Breast epithelium (tissue), 4 donors: ENCODE measurements around the gene HPD. TPM values are rescaled to one million over a fixed set of nuclear protein-coding genes. Genes with fewer than 3 reads are reported as not detected.

ENCODE experiments used
- DNase-seq, 2 donors: peaks; one replicate each; pipeline ENCODE4 v3.0.0-alpha.2; 2019; ENCODE audit warnings: low spot score in 2 of 2
- H3K27ac ChIP-seq, 2 donors: fragments of 200-600 bp; sonication (generic) in 1 of 2; one replicate each; pipeline ENCODE4 v1.5.1; 2016 to 2019; ENCODE audit warnings: mild to moderate bottlenecking in 1 of 2
- H3K27me3 ChIP-seq, 2 donors: fragments of 200-600 bp; sonication (generic) in 1 of 2; one replicate each; pipeline versions ENCODE4 v1.5.1 to v1.6.0; 2017 to 2019; ENCODE audit warnings: control low read depth in 1 of 2, mild to moderate bottlenecking in 1 of 2
- H3K36me3 ChIP-seq: fragments of 200-600 bp; one replicate; pipeline ENCODE4 v1.5.1; 2019
- H3K4me1 ChIP-seq, 2 donors: fragments of 200-600 bp; sonication (generic); one replicate each; pipeline ENCODE4 v1.5.1; 2016 to 2019; ENCODE audit warnings: control low read depth in 1 of 2
- H3K4me3 ChIP-seq, 3 donors: fragments of 200-600 bp; sonication (generic); 1 replicate in 2 of 3; 2 replicates in 1 of 3; pipeline ENCODE4 v1.5.1; 2016 to 2019; ENCODE audit warnings: mild to moderate bottlenecking in 3 of 3, moderate library complexity in 2 of 3
- H3K9me3 ChIP-seq, 2 donors: fragments of 200-600 bp; sonication (generic) in 1 of 2; one replicate each; pipeline ENCODE4 v1.5.1; 2016 to 2019; ENCODE audit warnings: control low read depth in 1 of 2
- POLR2A ChIP-seq: fragments of 450-650 bp; IDR thresholded peaks from one replicate; pipeline ENCODE4 v1.6.1; 2016; ENCODE audit warnings: antibody characterized with exemption, mild to moderate bottlenecking, moderate library complexity
- POLR2AphosphoS5 ChIP-seq, 3 donors: sonication (generic); formaldehyde crosslinking; IDR thresholded peaks; one replicate each; pipeline ENCODE4 v1.6.1; 2017; ENCODE audit warnings: antibody characterized with exemption in 3 of 3
- intact Hi-C: fragments of 100-400 bp; cut with DNase I; formaldehyde crosslinking; loops from one replicate; pipeline ENCODE4 v1.15.1; 2023; ENCODE audit warnings: low total_unique reads
- total RNA-seq, 3 donors: library from RNA; depleted of rRNA; stranded (reverse); fragments of >200 nt; gene quantifications; one replicate each; pipeline ENCODE4 v1.1.0, GENCODE V29; 2016
- TF ChIP-seq, protein P1 (sequence below), 3 donors: fragments of 450-650 bp; IDR thresholded peaks; one replicate each; pipeline ENCODE4 v1.5.1; 2016 to 2017; ENCODE audit warnings: antibody characterized with exemption in 3 of 3, mild to moderate bottlenecking in 3 of 3, moderate library complexity in 3 of 3

The HPD gene
- total RNA-seq, 3 donors from 2014 or later, result 0.64 to 1.6 TPM; not detected in 1

DNA sequence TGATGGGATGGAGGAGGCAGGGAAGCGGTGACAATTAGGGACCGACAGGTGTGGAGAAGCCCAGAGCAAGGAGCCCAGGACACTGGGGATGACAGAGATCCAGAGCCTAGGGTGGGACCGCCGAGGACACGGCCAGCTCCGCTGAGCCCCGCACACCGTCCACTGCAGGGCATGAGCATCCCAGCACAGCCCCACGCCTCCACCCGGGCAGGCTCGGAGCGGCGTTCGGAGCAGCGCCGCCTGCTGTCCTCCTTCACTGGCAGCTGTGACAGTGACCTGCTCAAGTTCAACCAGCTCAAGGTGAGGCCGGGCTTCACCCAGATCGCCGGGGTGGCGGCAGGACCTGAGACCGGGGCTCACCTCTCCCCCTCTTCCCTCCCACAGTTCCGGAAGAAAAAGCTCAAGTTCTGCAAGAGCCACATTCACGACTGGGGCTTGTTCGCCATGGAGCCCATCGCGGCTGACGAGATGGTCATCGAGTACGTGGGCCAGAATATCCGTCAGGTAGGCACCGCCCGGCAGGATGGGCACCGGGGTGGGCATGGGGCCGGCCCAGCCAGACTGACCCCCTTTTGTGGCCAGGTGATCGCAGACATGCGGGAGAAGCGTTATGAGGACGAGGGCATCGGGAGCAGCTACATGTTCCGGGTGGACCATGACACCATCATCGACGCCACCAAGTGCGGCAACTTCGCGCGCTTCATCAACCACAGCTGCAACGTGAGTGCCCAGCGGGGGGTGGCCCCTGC lies 31.1 kb downstream of the HPD start:
- Histone ChIP-seq H3K36me3 (peaks cover 27% of the 10 kb centered on the region), H3K27ac (no peak overlapping the region), H3K4me1 (no peaks in the 10 kb centered on the region), H3K27me3 (no peaks in the 10 kb centered on the region), H3K9me3 (no peaks in the 10 kb centered on the region), H3K4me3 (no peak overlapping the region)
- TF ChIP-seq, protein P1, sequence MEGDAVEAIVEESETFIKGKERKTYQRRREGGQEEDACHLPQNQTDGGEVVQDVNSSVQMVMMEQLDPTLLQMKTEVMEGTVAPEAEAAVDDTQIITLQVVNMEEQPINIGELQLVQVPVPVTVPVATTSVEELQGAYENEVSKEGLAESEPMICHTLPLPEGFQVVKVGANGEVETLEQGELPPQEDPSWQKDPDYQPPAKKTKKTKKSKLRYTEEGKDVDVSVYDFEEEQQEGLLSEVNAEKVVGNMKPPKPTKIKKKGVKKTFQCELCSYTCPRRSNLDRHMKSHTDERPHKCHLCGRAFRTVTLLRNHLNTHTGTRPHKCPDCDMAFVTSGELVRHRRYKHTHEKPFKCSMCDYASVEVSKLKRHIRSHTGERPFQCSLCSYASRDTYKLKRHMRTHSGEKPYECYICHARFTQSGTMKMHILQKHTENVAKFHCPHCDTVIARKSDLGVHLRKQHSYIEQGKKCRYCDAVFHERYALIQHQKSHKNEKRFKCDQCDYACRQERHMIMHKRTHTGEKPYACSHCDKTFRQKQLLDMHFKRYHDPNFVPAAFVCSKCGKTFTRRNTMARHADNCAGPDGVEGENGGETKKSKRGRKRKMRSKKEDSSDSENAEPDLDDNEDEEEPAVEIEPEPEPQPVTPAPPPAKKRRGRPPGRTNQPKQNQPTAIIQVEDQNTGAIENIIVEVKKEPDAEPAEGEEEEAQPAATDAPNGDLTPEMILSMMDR (IDR thresholded peaks at IDR 0.05), result no peak
- TF ChIP-seq POLR2A (no peak), POLR2AphosphoS5 (IDR thresholded peaks at IDR 0.05) (no peak)
- intact Hi-C loops, result loop anchor here (10.0 kb wide), 1 partner anchor 307 kb away; no protein-coding TSS in a partner anchor
- DNase-seq, result no peak

DNA sequence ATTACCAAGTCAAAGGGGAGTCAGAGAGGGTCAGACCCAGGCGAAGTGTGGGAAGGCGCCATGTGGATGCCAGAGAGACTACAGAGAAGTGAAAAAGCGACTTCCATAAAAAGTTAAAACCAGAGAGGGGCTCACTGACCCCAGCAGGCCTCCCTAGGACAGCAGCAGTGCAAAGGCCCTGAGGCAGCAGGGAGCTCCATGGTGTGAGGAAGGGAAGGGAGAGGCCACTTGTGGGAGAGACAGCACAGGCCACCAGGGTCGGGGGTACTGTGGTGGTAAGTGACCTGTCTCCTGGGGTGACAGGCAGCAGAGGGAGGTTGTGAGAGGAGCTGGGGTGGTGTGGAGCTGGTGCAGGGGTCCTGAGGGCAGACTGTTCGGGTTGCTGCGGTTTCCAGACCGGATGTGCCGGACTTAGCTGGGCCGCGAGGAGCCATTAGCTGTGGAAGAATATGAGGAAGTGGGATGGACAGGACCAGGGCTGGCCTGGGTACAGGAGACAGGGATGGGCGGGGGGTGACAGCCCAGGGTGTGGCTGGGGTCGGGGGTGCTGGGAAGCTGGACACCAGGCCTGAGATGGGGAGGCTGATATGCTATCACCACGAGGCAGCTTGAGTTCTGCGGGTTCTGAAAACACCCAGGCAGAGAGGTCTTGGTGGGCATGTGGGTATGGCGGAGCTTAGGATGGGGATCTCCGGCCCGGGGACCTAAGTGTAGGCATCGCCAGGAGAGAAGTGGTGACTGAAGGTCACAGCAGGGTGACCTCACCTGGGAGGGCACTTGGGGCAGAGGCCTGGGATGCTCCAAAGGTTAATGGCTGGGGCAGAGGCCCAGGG lies 32.1 kb downstream of the HPD start:
- intact Hi-C loops, result loop anchor here (10.0 kb wide), 1 partner anchor 308 kb away; no protein-coding TSS in a partner anchor
- TF ChIP-seq POLR2AphosphoS5 (IDR thresholded peaks at IDR 0.05) (no peak), POLR2A (no peak)
- TF ChIP-seq, protein P1 (IDR thresholded peaks at IDR 0.05), result no peak
- Histone ChIP-seq H3K4me1 (no peaks in the 10 kb centered on the region), H3K4me3 (no peak overlapping the region), H3K27ac (no peak overlapping the region), H3K36me3 (peaks cover 28% of the 10 kb centered on the region), H3K9me3 (no peaks in the 10 kb centered on the region), H3K27me3 (no peaks in the 10 kb centered on the region)
- no peak for DNase-seq

DNA sequence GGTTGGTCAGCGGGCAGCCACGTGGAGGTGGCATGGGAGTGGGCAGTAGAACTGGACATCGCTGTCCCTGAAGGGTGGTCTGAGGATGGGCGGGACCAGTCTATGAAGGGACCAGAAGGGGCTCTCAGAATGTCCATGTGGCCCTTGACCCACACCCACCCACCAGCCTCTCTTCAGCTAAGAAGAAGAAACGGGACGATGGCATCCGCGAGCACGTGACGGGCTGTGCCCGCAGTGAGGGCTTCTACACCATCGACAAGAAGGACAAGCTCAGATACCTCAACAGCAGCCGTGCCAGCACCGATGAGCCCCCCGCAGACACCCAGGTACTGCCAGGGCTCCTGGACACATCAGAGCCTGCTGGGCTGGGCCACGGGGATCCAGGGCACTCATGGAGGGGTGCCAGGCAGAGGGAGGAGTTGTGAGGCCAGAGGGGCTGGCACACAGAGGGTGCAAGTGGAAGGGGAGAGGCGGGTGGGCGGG lies 33.6 kb downstream of the HPD start:
- no peaks in the 10 kb centered on the region for H3K9me3 ChIP-seq
- H3K27me3 ChIP-seq, result no peaks in the 10 kb centered on the region
- intact Hi-C loops, result loop anchor here (10.0 kb wide), 1 partner anchor 310 kb away; no protein-coding TSS in a partner anchor
- H3K36me3 ChIP-seq, result peaks cover 16% of the 10 kb centered on the region
- no peak overlapping the region for H3K4me3 ChIP-seq
- no peak for TF ChIP-seq POLR2A
- no peak for TF ChIP-seq POLR2AphosphoS5 (IDR thresholded peaks at IDR 0.05)
- TF ChIP-seq, protein P1 (IDR thresholded peaks at IDR 0.05), result no peak
- no peak overlapping the region for H3K27ac ChIP-seq
- H3K4me1 ChIP-seq, result no peaks in the 10 kb centered on the region
- no peak for DNase-seq

DNA sequence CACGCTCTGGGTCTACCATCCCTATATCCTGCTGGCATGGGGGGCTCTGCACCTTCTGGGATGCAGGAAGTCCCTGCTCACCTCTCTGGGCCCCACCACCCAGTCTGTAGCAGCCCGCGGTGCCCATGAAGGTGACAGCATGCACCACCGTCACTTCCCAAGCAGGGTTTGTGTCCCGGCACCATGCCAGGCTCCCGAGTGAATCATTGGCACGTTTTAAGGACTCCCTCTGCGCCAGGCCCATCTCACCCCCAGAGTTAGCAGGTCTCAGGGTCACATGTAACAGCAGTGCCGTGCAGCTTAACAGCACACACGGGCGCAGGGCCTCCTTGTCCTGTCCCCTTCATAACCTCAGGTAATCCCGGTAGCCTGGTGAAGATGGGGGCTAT lies 34.9 kb downstream of the HPD start:
- TF ChIP-seq, protein P1 (IDR thresholded peaks at IDR 0.05), result no peak
- TF ChIP-seq POLR2A (no peak), POLR2AphosphoS5 (IDR thresholded peaks at IDR 0.05) (no peak)
- Histone ChIP-seq H3K4me1 (no peaks in the 10 kb centered on the region), H3K27ac (no peak overlapping the region), H3K9me3 (no peaks in the 10 kb centered on the region), H3K27me3 (no peaks in the 10 kb centered on the region), H3K36me3 (peaks cover 14% of the 10 kb centered on the region), H3K4me3 (no peak overlapping the region)
- intact Hi-C loops, result loop anchor here (10.0 kb wide), 1 partner anchor 311 kb away; no protein-coding TSS in a partner anchor
- DNase-seq, result no peak
